SK-N-MC (cell line): ENCODE results near the gene C4orf50.

Source experiments
- EZH2 ChIP-seq: fragments of 200-600 bp; sonication (generic); IDR thresholded peaks from one replicate; pipeline ENCODE4 v1.6.1; 2017; ENCODE audit warnings: antibody characterized with exemption
- POLR2AphosphoS5 ChIP-seq: IDR thresholded peaks from 2 replicates; pipeline ENCODE4 v1.6.1; 2012; ENCODE audit warnings: mild to moderate bottlenecking, low read depth, low read length, borderline replicate concordance

DNA sequence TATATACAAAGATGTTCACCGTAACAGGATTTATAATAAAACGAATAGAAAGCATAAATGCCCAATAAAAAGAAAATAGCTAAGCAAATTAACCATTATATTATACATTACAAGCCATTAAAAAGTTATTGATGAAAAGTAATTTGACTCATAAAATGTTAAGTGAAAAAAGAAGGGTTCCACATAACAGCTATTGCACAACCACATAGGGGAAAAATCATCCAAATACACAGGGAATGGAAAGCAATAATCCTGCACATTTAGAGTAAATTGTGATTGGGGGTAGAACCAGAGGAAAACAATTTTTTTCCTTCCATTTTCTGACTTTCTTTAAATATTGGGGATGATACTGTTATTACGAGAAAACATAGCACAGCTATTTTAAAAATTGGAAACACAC is 163.3 kb downstream of the C4orf50 start:
- TF ChIP-seq POLR2AphosphoS5 (no peak), EZH2 (no peak)
